GM19452 (cell line): Measurements from ENCODE around the gene CPPED1.

ENCODE experiments used
- ATAC-seq: cut with Tn5 transposase; IDR thresholded peaks from one replicate; pipeline ENCODE4 v1.9.1; 2021; ENCODE audit not compliant: unreplicated experiment

The CPPED1 gene

DNA sequence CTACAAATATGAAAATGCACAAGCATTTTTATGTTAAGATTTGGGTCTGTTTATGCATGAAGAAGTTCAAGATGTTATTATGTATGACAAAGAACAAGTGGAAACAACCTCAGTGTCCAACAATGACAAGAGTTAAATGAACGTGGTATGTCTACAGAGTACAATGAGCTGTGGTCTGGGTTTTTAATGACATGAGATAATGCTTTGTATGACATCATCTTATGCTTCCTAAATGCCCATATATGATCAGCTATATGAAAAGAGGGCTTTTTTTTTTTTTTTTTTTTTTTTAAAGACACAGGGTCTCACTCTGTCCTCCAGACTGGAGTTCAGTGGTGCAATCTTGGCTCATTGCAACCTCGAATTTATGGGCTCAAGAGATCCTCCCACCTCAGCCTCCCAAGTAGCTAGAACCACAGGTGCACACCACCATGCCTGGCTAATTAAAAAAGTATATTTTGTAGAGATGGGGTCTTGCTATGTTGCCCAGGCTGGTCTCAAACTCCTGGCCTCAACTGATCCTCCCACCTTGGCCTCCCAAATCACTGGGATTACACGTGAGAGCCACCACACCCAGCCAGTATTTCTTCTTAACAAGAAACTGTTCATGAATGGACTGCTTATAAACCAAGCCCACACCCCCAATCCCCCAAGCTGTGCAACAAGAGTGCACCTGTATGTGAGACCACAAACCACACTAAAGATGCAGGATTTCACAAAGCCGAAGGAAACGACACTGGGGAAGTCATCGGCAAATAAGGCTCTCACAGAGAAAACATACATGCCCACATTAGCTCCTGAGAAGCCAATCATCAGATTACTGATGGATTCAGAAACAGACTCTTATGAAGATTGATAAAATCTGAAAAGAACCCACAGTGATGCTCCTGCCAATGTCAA lies 114.5 kb downstream of the CPPED1 start:
- ATAC-seq = no peak

- no peak for ATAC-seq
These were observed 117.9 kb downstream of the CPPED1 start for GRCh38 chr16:12685806-12686205.

DNA sequence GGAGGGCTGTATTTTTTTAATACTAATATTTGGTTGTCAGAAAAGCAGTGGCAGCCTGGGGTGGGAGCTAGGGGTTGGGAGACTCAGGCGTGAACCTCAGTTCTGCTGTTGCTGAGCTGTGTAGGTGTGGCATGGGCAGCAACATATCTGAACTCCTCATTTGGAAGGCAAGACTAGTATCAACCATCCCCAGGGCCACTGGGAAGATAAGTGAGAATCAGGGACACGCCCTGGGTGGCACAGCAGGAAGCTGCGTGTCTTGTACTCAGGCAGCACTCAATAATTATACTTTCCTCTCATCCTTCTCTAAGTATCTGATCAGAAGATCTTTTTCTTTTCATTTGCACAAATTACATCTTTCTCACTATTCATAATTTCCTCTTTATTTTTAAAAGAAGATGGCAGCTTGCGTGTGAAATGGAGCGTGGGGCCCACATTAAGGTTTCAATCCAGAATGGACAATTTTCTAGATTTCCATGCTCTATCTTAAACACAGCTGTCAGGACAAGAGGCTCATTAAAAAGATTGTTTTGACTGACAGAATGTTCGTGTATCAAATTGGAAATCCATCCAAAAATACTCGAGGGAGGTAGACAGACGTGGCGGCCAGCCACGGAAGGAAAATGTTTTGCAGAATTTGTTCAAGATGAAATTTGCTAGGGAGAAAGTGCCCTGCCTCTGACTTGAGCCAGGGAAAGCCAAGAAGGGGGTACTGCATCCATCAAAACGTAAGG lies 121.1 kb downstream of the CPPED1 start:
- ATAC-seq = no peak

DNA sequence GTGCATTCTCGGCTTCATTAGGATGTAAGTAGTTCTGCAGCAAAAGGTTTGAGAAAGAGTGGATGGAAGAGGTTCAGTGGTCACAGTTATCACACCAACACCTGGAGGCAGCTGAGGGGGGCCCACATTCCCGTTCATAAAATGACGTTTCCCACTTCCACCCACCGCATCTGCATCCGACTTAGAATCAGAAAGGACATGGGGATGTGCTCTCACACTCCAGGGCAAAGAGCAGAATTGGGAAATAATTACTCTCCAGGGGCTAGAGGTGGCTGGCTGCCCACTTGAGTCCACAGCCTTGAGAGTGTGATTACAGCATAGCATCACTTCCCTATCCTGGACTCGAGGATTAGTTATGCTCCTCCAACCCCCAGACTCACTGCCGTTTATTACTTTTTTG lies 122.0 kb downstream of the CPPED1 start:
- no peak for ATAC-seq

DNA sequence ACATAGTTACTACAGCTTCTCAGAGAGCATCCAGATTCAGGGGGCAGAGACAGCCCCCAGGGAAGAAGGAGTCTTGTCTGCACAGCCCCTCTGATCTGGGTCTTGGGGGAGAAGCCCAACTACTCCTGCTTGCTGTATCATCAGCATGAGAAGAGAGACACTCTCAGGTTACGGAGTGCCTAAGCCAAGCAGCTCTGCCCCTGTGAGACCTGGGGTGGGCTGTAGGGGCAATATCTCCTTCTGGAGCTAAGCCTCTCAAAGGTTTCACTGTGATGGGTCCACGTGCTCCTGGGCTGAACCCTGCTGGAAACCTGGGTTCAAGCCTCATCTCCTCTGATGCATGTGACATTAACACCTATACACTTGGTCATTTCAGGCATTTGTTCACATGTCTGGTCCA lies 123.2 kb downstream of the CPPED1 start:
- no peak for ATAC-seq

DNA sequence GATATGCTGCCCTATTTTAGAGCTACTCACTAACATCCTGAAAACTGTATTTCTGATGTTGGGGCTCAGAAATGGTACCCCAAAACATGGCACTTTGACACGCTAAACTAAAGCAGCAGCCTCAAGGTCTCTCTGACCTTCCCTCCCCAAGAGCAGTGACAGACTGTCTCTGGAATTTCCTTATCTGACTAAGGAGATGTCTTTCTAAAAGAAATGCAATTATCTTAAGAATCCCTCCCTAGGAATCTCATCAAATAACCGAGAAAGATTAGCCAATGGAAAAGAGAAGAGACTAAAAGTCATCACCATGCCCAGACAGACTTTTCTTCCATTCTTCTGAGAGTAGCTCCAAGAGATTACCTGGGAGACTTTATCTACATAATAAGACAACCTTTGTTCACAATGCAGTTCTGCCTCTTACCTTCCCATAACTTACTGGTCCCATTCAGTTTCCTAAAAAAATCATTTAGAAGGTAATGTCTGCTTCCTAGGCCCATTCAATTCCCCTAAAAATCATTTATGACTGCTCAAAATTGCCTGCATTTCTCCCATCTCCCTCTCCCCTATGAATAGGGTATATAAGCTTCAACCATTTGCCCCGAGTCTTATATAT lies 123.9 kb downstream of the CPPED1 start:
- no peak for ATAC-seq

DNA sequence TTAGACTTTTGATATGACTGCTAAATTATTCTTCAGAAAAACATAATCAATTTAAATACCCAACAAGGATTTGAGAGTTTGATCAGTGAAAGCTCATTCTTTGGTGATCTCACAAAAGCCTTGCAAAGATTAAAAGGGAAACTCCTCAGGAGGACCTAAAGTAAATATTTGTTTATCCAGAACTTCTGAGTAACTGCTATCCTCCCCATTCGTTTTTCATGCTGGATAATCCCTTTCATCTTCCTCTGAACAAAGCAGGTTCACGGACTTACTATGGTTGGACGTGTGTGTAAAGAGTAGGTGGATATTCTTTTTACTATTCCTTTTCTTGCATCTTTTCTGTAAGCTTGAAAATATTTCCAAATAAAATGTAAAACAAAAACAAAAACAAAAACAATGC lies 124.7 kb downstream of the CPPED1 start:
- no peak for ATAC-seq

DNA sequence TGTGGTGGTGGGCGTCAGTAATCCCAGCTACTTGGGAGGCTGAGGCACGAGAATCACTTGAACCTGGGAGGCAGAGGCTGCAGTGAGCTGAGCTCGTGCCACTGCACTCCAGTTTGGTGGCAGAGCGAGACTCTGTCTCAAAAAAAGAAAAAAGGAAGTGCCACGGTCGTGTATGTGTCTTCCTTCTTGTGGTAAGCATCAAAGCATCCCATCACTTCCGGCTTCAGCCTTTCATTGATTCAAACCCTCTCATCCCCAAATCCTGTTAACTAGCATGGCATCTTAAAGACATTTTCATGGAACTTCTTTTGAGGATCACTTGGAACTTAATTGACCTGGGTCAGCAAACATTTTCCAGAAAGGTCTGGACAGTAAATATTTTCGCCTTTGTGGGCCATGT lies 126.2 kb downstream of the CPPED1 start:
- no peak for ATAC-seq

DNA sequence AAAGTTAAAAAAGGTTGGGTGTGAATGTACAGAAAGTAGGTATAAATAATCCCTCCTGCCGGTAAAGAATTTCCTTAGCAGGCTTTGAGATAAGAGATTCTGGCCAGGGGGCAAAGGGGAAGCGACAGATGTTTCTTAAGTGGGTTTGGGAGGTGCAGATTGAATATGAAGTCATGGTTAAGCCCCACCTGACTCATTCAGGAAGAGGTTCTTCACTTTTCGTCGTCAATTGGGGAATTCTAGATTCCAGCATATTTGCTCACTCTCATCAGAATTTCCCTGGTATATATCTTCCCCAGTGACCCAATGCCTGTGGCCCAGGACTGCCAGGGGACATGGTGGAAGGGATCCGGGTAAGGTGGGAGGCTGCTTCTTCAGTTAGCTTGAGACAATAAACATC lies 127.8 kb downstream of the CPPED1 start:
- ATAC-seq = no peak

DNA sequence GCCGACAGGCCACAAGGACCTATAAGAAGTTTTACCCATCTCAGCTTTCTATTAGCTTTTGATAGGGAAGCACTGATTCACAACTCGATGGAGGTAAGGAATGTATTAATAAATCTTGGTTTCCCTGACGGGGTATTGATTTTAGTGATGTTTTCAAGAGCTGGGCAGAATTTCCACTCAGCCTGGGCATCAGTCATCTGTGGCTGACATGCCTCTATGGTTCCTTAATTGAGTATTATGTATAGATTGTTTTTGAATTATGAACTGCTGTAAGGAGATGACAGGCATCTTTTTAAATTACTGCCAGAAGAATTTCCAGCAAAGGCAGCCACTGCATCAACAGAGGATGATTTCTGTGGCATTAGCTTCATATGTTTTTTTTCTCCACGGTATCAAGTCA lies 128.6 kb downstream of the CPPED1 start:
- no peak for ATAC-seq

GRCh38 chr16:12674524-12674923 lies 129.2 kb downstream of the CPPED1 start:
- no peak for ATAC-seq

GRCh38 chr16:12674071-12674470 lies 129.6 kb downstream of the CPPED1 start:
- ATAC-seq = no peak

GRCh38 chr16:12673466-12673865 lies 130.2 kb downstream of the CPPED1 start:
- no peak for ATAC-seq

GRCh38 chr16:12672986-12673385 lies 130.7 kb downstream of the CPPED1 start:
- ATAC-seq = no peak

DNA sequence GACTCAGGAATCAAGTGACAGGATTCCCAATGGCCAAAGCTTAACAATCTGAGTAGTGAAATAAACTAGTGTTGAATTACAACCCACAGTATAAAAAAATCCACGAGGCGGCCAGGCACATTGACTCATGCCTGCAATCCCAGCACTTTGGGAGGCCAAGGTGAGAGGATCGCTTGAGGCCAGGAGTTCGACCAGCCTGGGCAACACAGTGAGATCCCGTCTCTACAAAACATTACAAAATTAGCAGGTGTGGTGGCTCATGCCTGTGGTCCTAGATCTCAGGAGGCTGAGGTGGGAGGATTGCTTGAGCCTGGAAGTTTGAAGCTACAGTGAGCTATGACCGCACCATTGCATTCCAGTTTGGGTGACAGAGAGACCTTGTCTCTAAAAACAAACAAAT lies 133.8 kb downstream of the CPPED1 start:
- no peak for ATAC-seq

- no peak for ATAC-seq
These were observed 135.8 kb downstream of the CPPED1 start for GRCh38 chr16:12667909-12668308.

DNA sequence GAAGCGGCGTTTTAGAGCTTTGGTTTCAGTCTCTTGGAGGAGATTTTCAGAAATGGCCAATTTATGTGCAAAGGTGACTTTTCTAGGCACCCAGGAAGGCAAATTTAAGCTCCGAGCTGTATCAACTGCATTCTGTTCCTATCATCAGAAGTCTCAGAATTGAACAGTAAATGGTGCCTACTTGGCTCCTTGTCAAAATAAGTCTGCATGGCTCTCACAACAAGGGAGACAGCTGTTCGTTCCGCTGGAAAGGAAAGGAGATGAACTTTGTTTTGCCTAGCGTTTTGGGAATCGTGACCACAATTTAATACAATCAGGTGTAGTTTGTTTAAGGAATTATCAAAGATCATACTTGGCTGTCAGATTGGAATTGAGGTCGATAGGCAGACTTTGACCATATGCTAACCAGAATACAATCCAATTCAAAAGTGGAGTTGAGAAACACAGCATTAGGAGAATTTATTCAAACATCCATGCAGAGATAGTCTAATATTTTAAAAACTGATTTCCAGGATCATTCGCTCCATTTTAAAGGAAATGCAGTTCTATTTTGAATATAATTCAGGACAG lies 139.4 kb downstream of the CPPED1 start:
- no peak for ATAC-seq

DNA sequence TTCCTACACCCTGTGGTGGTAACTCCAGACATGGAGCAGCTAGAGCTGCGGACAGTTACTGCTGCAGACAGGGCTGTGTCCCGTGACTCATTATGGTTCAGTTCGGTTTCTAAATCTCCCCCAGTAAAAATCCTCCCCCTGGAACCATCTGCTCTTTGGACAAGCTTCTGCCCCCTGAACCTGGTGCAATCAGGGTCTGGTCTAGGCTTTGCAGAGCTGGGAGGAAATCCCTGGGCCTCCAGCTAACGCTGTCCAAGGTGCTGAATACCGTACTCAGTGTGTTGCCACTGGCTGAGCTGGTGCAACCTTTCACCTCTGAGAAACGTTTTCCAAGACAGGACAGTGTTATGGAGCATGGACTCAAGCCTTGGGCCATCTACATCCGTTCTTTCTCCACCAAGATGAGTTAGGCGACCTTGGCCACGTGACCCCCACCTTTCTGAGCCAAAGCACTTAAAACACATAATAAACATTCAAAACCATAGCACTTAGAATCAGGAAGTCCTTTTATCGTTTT lies 142.0 kb downstream of the CPPED1 start:
- no peak for ATAC-seq

DNA sequence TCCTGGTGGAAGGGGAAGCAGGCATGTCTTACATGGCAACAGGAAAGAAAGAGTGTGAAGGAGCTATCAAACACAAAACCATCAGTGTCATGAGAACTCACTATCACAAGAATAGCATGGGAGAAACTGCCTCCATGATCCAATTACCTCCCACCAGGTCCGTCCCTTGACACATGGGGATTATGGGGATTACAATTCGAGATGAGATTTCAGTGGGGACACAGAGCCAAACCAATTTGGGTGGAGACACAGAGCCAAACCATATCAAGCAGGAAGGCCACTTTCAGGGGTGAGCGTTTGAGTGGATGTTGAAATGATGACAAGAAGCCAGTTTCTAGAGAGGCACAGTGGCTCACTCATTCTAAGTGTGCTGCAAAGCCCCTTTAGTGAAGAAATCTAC lies 143.8 kb downstream of the CPPED1 start:
- ATAC-seq = no peak

GRCh38 chr16:12658506-12658905 lies 145.2 kb downstream of the CPPED1 start:
- no peak for ATAC-seq

DNA sequence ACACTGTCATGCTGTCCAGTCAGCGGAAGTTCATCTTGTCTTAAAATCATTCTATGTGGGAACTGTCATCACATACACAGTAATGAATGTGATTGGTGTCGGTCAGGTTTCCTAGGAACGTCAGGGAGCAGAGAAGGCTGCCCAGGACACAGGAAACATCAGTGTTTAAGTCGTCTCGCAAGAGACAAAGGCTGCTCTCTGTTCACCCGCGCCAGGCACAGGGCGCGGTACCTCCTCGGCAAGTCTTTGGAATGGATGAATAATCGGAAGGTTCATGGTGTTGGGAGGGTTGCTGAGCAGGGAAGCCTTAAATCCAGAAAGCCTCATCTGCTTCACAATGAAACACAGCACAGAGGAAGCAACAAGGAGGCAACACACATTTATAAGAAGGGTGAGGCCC lies 148.2 kb downstream of the CPPED1 start:
- ATAC-seq = no peak
